MCF 10A (cell line): Measurements from ENCODE around the gene RIPK3. TPM values are rescaled to one million over a fixed set of nuclear protein-coding genes. Genes with fewer than 3 reads are reported as not detected.

ENCODE experiments used
- BruUV-seq: library from RNA; stranded (reverse); fragments of 400-500 nt; replicated peaks from 2 replicates; lab custom pipeline; 2021; lab: Mats Ljungman, UMichigan
- CTCF ChIA-PET: fragments of 300-600 bp; sonication (Branson Sonifier 250); formaldehyde crosslinking; extraction: SDS; loops from one replicate; lab custom pipeline; 2021; ENCODE audit warnings: antibody characterized with exemption, inconsistent platforms; lab: Yijun Ruan, JAX
- POLR2A ChIA-PET: fragments of 300-600, 350-650 bp; sonication (Branson Sonifier 250); formaldehyde crosslinking; extraction: SDS; loops from one replicate; lab custom pipeline; 2020; ENCODE audit warnings: antibody characterized with exemption, inconsistent platforms; lab: Yijun Ruan, JAX
- DNase-seq: peaks from one replicate; pipeline ENCODE4 v3.0.0-alpha.2; 2018; ENCODE audit not compliant: unreplicated experiment
- H3K27ac Mint-ChIP-seq: one replicate; pipeline ENCODE4 v1.8.0; 2022; ENCODE audit warnings: mild to moderate bottlenecking, low read depth, mixed read lengths; ENCODE audit not compliant: unreplicated experiment
- H3K27me3 Mint-ChIP-seq: one replicate; pipeline ENCODE4 v1.8.0; 2022; ENCODE audit warnings: mixed read lengths; ENCODE audit not compliant: insufficient read depth, unreplicated experiment
- H3K36me3 Mint-ChIP-seq: one replicate; pipeline ENCODE4 v1.8.0; 2022; ENCODE audit warnings: mild to moderate bottlenecking, moderate library complexity, mixed read lengths; ENCODE audit not compliant: insufficient read depth, unreplicated experiment
- H3K4me1 Mint-ChIP-seq: one replicate; pipeline ENCODE4 v1.8.0; 2022; ENCODE audit warnings: mixed read lengths; ENCODE audit not compliant: insufficient read depth, unreplicated experiment
- H3K4me3 Mint-ChIP-seq: one replicate; pipeline ENCODE4 v1.8.0; 2022; ENCODE audit warnings: mild to moderate bottlenecking, moderate library complexity, mixed read lengths; ENCODE audit not compliant: unreplicated experiment
- H3K9me3 Mint-ChIP-seq: one replicate; pipeline ENCODE4 v1.8.0; 2022; ENCODE audit warnings: mixed read lengths; ENCODE audit not compliant: unreplicated experiment
- intact Hi-C: fragments of 100-400 bp; cut with micrococcal nuclease; formaldehyde crosslinking; loops from 2 replicates; pipeline ENCODE4 v1.14.1; 2022
- total RNA-seq: library from RNA; stranded (reverse); gene quantifications from 2 replicates; pipeline ENCODE4 v1.2.3, GENCODE V29; 2022
- TF ChIP-seq, protein P1 (sequence below): fragments of 200-600 bp; IDR thresholded peaks from one replicate; pipeline ENCODE4 v1.8.0; 2022; ENCODE audit warnings: antibody characterized with exemption, mild to moderate bottlenecking; ENCODE audit not compliant: unreplicated experiment

Gene RIPK3
- total RNA-seq, 1 experiment from 2014 or later = not detected

DNA sequence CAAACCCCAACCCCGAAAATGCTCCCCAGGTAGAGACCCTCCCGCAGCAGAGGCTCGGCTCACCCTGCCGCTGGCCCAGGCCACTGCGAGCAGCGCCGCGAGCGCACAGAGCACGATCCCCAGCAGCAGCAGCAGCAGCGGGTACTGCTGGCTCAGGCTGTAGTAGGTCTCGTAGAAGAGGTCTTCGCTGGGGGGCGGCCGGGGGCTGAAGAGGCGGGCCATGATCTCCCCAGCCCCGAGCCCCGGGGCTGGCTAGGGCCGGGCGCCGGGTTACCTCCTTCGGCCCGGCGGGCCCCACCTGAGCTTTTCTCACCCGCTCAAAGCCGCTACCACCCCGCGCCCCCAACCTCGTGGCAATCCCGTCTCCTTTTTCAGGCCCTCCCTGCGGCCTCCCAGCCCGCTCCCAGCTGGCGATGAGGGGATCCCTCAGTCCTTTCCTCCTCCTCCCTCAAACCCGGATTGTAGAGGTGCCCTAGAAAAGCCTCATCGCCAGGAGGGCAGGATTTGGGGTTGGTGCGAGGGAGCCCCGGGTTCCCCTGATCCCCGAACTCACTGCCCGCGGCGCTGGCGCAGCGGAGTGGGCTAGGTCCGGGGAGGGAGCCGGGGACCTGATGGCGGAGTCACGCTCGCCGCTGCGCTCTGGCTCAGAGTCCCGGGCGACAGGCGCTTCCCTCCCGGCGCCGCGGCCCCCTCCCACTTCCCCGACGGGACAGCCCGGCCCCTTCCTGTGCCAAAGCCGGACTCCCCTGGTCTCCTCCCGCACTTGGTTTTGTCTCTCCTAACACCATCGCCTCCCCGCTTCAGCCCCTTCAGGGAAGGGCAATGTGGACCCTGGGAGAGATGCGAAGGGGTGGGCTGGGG lies 5.1 kb downstream of the RIPK3 start, which contains the start of gene ADCY4:
Gene ADCY4 (minus strand): TSS at position 641 of the 861 bp plus-strand sequence. CDS start 419 bp downstream, at position 222.
- TF ChIP-seq, protein P1, sequence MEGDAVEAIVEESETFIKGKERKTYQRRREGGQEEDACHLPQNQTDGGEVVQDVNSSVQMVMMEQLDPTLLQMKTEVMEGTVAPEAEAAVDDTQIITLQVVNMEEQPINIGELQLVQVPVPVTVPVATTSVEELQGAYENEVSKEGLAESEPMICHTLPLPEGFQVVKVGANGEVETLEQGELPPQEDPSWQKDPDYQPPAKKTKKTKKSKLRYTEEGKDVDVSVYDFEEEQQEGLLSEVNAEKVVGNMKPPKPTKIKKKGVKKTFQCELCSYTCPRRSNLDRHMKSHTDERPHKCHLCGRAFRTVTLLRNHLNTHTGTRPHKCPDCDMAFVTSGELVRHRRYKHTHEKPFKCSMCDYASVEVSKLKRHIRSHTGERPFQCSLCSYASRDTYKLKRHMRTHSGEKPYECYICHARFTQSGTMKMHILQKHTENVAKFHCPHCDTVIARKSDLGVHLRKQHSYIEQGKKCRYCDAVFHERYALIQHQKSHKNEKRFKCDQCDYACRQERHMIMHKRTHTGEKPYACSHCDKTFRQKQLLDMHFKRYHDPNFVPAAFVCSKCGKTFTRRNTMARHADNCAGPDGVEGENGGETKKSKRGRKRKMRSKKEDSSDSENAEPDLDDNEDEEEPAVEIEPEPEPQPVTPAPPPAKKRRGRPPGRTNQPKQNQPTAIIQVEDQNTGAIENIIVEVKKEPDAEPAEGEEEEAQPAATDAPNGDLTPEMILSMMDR = no peak
- BruUV-seq = no TSS peak
- peaks cover 6% of the 10 kb centered on the region for H3K36me3 Mint-ChIP-seq
- intact Hi-C loops = no loop called here
- ChIA-PET CTCF (interaction anchor here (0.6 to 16.6 kb wide), 23 partner anchors 11 to 292 kb away, joined by 3 to 626 read pairs (median 21); partner anchors contain the start of genes CBLN3, CIDEB, KHNYN and LTB4R), POLR2A (interaction anchor here (1.4 to 3.3 kb wide), 2 partner anchors 96 to 107 kb away, joined by 5 to 52 read pairs; partner anchors contain the start of genes CBLN3 and KHNYN)
- no peak within 1 kb of the TSS for H3K27ac Mint-ChIP-seq
- peaks cover 11% of the 10 kb centered on the region for H3K27me3 Mint-ChIP-seq
- no peak for DNase-seq
- no peak within 1 kb of the TSS for H3K4me3 Mint-ChIP-seq
- H3K9me3 Mint-ChIP-seq = no peaks in the 10 kb centered on the region
- H3K4me1 Mint-ChIP-seq = peaks cover 7% of the 10 kb centered on the region

DNA sequence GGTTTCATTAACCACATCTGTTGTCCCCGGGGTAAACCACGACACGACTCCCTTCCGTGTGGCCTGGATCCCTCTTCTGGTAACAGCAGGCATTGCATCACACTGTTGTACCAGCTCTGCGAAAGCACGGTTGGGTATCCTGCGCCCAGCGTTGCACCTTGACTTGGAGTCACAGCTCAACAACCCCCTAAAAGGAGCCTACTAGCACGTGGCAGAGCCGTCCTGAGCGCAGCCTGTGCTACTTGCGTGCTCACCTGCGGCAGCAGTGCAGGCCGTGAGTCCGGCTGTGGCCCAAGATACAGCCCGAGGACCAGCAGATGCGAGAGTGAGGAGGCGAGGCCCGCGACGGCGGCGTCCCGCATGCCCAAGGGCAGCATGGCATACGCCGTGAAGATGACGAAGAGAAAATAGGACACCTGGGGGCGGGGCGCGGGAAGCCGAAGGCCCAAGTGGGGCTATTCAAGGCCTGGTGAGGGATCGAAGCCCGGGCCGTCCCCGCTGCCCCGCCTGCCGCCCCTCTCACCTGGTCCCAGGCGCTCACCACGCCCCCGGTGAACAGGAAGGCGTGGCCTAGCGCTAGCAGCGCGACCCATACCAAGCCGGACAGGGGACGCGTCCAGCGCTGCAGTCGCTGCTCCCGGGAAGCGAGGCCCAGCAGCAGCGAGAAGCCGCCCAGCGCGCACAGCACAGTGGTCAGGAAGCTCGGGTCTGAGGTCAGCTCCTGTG lies 7.4 kb downstream of the RIPK3 start:
- TF ChIP-seq, protein P1 = peak; percentile 60
- H3K27me3 Mint-ChIP-seq = peaks cover 11% of the 10 kb centered on the region
- intact Hi-C loops = loop anchor here (1.0 kb wide), 1 partner anchor 89 kb away; no protein-coding TSS in a partner anchor
- ChIA-PET CTCF (interaction anchor here (0.6 to 16.6 kb wide), 43 partner anchors 8 to 700 kb away, joined by 3 to 626 read pairs (median 7); partner anchors contain the start of genes CBLN3, CIDEB, KHNYN and LTB4R), POLR2A (interaction anchor here (0.8 to 3.3 kb wide), 8 partner anchors 20 to 104 kb away, joined by 3 to 52 read pairs (median 4); partner anchors contain the start of genes CBLN3, KHNYN and TINF2)
- no peak overlapping the region for H3K4me3 Mint-ChIP-seq
- DNase-seq = peak; percentile 72
- no peaks in the 10 kb centered on the region for H3K9me3 Mint-ChIP-seq
- no TSS peak for BruUV-seq
- H3K4me1 Mint-ChIP-seq = peaks cover 7% of the 10 kb centered on the region
- H3K27ac Mint-ChIP-seq = no peak overlapping the region
- peaks cover 6% of the 10 kb centered on the region for H3K36me3 Mint-ChIP-seq

DNA sequence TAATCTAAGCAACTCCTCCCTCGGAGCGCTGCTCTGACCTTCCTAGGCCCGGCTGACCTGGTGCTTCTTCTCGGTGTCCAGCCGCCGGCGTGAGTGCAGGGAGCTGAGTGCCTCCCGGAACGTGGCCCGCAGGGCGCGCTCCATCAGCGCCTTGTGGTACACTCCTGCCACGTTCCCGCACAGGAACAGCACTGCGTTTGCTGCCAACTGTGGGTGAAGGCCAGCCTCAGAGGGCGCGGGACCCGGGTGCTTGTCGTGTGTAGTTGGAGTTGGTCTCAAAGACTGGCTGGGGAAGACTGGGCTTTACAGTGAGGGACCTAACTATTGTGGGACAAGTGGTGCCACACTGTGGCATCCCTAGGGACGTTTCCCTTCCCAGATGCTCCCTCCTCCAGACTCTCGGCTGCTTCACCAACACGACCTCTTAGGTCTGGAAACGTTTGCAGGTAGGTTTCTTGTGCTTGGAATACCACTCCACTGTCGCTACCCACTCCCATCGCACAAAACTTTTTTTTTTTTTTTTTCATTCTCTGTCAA lies 8.0 kb downstream of the RIPK3 start:
- H3K4me3 Mint-ChIP-seq = no peak overlapping the region
- DNase-seq = no peak
- H3K27ac Mint-ChIP-seq = no peak overlapping the region
- ChIA-PET POLR2A (interaction anchor here (0.8 to 3.3 kb wide), 4 partner anchors 74 to 105 kb away, joined by 3 to 52 read pairs (median 5); partner anchors contain the start of genes CBLN3, KHNYN and TINF2), CTCF (interaction anchor here (0.6 to 16.6 kb wide), 20 partner anchors 8 to 109 kb away, joined by 3 to 626 read pairs (median 14); partner anchors contain the start of genes CBLN3, CIDEB, KHNYN and LTB4R)
- peaks cover 11% of the 10 kb centered on the region for H3K27me3 Mint-ChIP-seq
- no TSS peak for BruUV-seq
- no peaks in the 10 kb centered on the region for H3K9me3 Mint-ChIP-seq
- TF ChIP-seq, protein P1 = no peak
- H3K36me3 Mint-ChIP-seq = peaks cover 6% of the 10 kb centered on the region
- intact Hi-C loops = loop anchor here (1.0 kb wide), 1 partner anchor 88 kb away; no protein-coding TSS in a partner anchor
- H3K4me1 Mint-ChIP-seq = peaks cover 7% of the 10 kb centered on the region
